ENCODE results near the gene PPFIA3. TPM values are rescaled to one million over a fixed set of nuclear protein-coding genes. Genes with fewer than 3 reads are reported as not detected.

PPFIA3 gene
- total RNA-seq, 2 donors from 2014 or later = 27.5 to 36.3 TPM

DNA sequence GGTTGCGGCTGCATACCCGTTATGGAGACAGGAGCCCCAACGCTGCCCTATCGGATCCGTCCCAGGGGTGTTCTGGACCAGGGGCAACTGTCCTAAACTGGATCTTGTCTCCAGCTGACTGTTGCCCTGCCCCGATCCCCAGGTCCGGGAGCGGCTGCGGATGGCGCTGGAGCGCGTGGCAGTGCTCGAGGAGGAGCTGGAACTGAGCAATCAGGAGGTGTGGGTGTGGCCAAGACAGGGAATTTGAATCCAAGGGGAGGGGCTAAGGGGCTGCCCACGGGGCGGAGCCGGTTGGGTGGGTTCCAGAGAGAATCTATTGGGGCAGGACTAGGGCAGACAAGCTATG lies 9.9 kb downstream of the PPFIA3 start:
- H3K27ac ChIP-seq = no peak overlapping the region
- H3K27me3 ChIP-seq = no peaks in the 10 kb centered on the region
- no peak overlapping the region for H3K4me3 ChIP-seq
- H3K9me3 ChIP-seq = no peaks in the 10 kb centered on the region
- no peak overlapping the region for H3K9ac ChIP-seq (ENCODE audit: low read depth in 2 of 2, low read length in 2 of 2)
- intact Hi-C loops (cut with DNase I) = no loop called here
- peak; percentile 68 for DNase-seq
- TF ChIP-seq, protein P1, sequence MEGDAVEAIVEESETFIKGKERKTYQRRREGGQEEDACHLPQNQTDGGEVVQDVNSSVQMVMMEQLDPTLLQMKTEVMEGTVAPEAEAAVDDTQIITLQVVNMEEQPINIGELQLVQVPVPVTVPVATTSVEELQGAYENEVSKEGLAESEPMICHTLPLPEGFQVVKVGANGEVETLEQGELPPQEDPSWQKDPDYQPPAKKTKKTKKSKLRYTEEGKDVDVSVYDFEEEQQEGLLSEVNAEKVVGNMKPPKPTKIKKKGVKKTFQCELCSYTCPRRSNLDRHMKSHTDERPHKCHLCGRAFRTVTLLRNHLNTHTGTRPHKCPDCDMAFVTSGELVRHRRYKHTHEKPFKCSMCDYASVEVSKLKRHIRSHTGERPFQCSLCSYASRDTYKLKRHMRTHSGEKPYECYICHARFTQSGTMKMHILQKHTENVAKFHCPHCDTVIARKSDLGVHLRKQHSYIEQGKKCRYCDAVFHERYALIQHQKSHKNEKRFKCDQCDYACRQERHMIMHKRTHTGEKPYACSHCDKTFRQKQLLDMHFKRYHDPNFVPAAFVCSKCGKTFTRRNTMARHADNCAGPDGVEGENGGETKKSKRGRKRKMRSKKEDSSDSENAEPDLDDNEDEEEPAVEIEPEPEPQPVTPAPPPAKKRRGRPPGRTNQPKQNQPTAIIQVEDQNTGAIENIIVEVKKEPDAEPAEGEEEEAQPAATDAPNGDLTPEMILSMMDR (IDR thresholded peaks at IDR 0.05) = no peak
- H3K4me1 ChIP-seq = no peaks in the 10 kb centered on the region
- no peaks in the 10 kb centered on the region for H3K36me3 ChIP-seq

DNA sequence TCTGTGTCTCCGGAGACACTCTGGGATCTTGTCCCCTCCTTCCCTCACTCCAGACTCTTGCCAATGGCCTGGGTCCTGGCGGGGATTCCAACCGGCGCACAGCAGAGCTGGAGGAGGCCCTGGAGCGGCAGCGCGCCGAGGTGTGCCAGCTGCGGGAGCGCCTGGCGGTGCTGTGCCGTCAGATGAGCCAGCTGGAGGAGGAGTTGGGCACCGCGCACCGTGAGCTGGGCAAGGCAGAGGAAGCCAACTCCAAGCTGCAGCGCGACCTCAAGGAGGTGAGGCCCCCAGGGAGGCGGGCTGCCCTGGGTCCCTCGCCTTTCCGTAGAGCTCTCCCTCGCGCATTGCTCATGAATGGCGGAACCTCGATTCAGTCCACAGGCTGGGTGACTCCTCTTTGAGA lies 11.0 kb downstream of the PPFIA3 start:
- intact Hi-C loops (cut with DNase I) = no loop called here
- no peak for DNase-seq

DNA sequence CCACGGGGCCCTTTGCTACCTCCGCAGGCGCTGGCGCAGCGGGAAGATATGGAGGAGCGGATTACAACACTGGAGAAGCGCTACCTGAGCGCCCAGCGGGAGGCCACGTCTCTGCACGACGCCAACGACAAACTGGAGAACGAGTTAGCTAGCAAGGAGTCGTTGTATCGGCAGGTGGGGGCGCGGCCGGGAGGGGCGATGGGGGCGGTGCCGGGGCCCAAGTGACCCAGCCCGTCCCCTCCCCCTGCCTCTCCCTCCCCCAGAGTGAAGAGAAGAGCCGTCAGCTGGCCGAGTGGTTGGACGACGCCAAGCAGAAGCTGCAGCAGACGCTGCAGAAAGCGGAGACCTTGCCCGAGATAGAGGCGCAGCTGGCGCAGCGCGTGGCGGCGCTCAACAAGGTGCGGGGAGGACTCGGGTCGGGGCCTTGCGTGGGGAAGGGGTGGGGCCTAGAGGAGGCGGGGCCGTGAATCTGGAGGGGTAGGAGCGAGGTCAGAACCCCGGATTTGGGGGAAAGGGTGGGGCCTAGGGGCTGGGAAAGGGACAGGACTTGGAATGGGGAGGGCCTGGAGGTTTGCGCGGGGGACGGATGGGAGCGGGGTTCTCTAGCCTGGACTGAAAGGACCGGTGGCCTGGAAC lies 13.7 kb downstream of the PPFIA3 start:
- Histone ChIP-seq H3K27ac (peak overlapping the region; percentile 33), H3K4me3 (peak overlapping the region; percentile 6), H3K9me3 (no peaks in the 10 kb centered on the region), H3K4me1 (no peaks in the 10 kb centered on the region), H3K36me3 (no peaks in the 10 kb centered on the region), H3K27me3 (no peaks in the 10 kb centered on the region), H3K9ac (ENCODE audit: low read depth in 2 of 2, low read length in 2 of 2) (no peak overlapping the region)
- intact Hi-C loops (cut with DNase I) = no loop called here
- peak; percentile 70 for DNase-seq
- TF ChIP-seq, protein P1 (IDR thresholded peaks at IDR 0.05) = no peak

More for the DNA sequence above, 11.0 kb downstream of the PPFIA3 start:
- no peak overlapping the region for H3K27ac ChIP-seq
- H3K9me3 ChIP-seq = no peaks in the 10 kb centered on the region
- H3K4me1 ChIP-seq = no peaks in the 10 kb centered on the region
- no peaks in the 10 kb centered on the region for H3K36me3 ChIP-seq
- TF ChIP-seq, protein P1 (IDR thresholded peaks at IDR 0.05) = no peak
- H3K9ac ChIP-seq (ENCODE audit: low read depth in 2 of 2, low read length in 2 of 2) = no peak overlapping the region
- no peak overlapping the region for H3K4me3 ChIP-seq
- H3K27me3 ChIP-seq = no peaks in the 10 kb centered on the region

DNA sequence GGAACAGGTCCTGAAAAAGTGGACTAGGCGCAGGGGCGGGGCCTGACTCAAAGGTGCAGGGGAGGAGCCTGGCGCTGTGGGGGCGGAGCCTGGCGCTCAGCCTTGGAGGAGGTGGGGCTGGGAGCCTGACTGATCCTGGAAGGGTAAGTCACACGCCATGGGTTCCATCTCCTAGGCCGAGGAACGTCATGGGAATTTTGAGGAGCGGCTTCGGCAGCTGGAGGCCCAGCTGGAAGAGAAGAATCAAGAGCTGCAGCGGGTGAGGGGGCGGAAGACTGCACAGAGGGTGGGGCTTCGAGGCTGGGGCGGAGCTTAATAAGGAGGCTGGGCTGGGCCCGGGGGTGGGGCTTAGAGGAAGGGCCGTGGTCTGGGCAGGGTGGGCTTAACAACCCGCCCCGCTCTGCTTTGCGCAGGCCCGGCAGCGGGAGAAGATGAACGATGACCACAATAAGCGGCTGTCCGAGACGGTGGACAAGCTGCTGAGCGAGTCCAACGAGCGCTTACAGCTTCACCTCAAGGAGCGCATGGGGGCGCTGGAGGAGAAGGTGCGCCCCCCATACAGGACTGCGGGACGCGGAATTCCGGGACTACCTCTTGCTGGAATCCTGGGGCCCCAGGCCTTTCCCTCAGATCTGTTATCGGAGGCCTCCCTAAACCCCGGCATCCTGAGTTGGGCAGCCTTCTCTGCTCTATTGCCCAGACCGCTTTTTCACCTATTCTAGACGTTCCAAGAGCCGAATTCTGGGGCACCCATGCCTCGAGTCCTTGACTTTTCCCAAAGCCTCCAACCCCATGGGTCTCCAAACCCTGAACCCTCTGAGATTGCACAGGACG lies 14.5 kb downstream of the PPFIA3 start:
- peak overlapping the region; percentile 6 for H3K4me3 ChIP-seq
- H3K9ac ChIP-seq (ENCODE audit: low read depth in 2 of 2, low read length in 2 of 2) = no peak overlapping the region
- peak overlapping the region; percentile 33 for H3K27ac ChIP-seq
- H3K27me3 ChIP-seq = no peaks in the 10 kb centered on the region
- peak; percentile 92 for DNase-seq
- TF ChIP-seq, protein P1 (IDR thresholded peaks at IDR 0.05) = no peak
- intact Hi-C loops (cut with DNase I) = no loop called here
- H3K36me3 ChIP-seq = no peaks in the 10 kb centered on the region
- H3K9me3 ChIP-seq = no peaks in the 10 kb centered on the region
- no peaks in the 10 kb centered on the region for H3K4me1 ChIP-seq

DNA sequence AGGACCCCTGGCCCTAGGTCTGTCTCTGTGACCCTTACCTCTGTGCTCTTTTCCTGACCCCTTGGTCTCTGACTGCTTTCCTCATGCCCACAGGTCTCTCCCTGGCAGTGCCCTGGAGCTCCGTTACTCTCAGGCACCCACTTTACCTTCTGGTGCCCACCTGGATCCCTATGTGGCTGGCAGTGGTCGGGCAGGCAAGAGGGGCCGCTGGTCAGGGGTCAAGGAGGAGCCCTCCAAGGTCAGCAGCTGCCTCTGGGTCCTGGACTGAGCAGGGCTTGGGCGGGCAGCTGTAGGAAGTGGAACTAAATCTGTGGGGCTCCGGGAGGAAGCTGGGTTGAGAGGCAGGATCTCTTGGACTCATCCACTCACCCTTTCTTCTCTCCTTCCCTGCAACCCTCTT lies 16.3 kb downstream of the PPFIA3 start:
- Histone ChIP-seq H3K9ac (ENCODE audit: low read depth in 2 of 2, low read length in 2 of 2) (no peak overlapping the region), H3K9me3 (no peaks in the 10 kb centered on the region), H3K4me3 (no peak overlapping the region), H3K27me3 (no peaks in the 10 kb centered on the region), H3K27ac (no peak overlapping the region), H3K36me3 (no peaks in the 10 kb centered on the region), H3K4me1 (no peaks in the 10 kb centered on the region)
- DNase-seq = no peak
- intact Hi-C loops (cut with DNase I) = no loop called here
- TF ChIP-seq, protein P1 (IDR thresholded peaks at IDR 0.05) = no peak
